Epithelial cell of proximal tubule (primary cell): ENCODE measurements around the gene FNBP1L. TPM values are rescaled to one million over a fixed set of nuclear protein-coding genes. Genes with fewer than 3 reads are reported as not detected.

ENCODE experiments used
- DNase-seq: peaks from one replicate; pipeline ENCODE4 v3.0.0-alpha.2; 2011; ENCODE audit warnings: low read depth
- H3K4me3 ChIP-seq: 2 replicates; pipeline ENCODE4 v1.5.1; 2011; ENCODE audit warnings: low read depth, mild to moderate bottlenecking, low read length
- CTCF ChIP-seq: conservative IDR thresholded peaks from 2 replicates; pipeline ENCODE4 v1.5.1; 2012; ENCODE audit warnings: low read depth, mild to moderate bottlenecking, low read length
- total RNA-seq: library from RNA; depleted of rRNA; stranded (reverse); fragments of >200 nt; gene quantifications from 2 replicates; pipeline ENCODE4 v1.2.3, GENCODE V29; 2015

Gene FNBP1L
- total RNA-seq, 1 donor from 2014 or later: 37.6 TPM

GRCh38 chr1:93593854-93594602, 146.1 kb downstream of the FNBP1L start:
- no peak for TF ChIP-seq CTCF
- no peak overlapping the region for H3K4me3 ChIP-seq
- DNase-seq: no peak

- no peak for DNase-seq
- H3K4me3 ChIP-seq: no peak overlapping the region
- TF ChIP-seq CTCF: no peak
Measured at GRCh38 chr1:93594603-93594880, 146.6 kb downstream of the FNBP1L start.

GRCh38 chr1:93595266-93595665, 147.3 kb downstream of the FNBP1L start:
- no peak overlapping the region for H3K4me3 ChIP-seq
- TF ChIP-seq CTCF: no peak
- no peak for DNase-seq

- TF ChIP-seq CTCF: no peak
- DNase-seq: no peak
Measured at GRCh38 chr1:93595743-93596142, 147.8 kb downstream of the FNBP1L start.

GRCh38 chr1:93596329-93597089, 148.6 kb downstream of the FNBP1L start:
- H3K4me3 ChIP-seq: no peak overlapping the region
- no peak for TF ChIP-seq CTCF
- DNase-seq: no peak

More at GRCh38 chr1:93595743-93596142, 147.8 kb downstream of the FNBP1L start:
- H3K4me3 ChIP-seq: no peak overlapping the region

GRCh38 chr1:93597709-93598108, 149.8 kb downstream of the FNBP1L start:
- TF ChIP-seq CTCF: no peak
- no peak for DNase-seq
- H3K4me3 ChIP-seq: no peak overlapping the region
